Retina (tissue), 1 donor: ENCODE data around the gene LKAAEAR1.
A peak's percentile ranks its signal among the peaks of the same experiment; 100 is the strongest.
"Not testable (repeated sequence)": the region's sequence is repeated elsewhere in the genome, so short reads cannot be mapped to it uniquely, and the experiment has no call there.

Source experiments
- DNase-seq: peaks from one replicate; pipeline ENCODE4 v3.0.0-alpha.2; 2016

The LKAAEAR1 gene, protein sequence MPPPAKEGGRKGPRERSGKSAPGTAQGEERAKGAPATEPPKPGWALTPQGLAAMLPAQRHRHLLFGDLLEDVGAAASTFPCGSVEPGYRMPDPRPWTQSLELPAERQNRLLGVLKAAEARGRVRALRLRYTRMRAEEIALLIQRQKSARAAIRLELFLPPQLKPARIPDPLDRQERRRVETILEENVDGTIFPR

DNA sequence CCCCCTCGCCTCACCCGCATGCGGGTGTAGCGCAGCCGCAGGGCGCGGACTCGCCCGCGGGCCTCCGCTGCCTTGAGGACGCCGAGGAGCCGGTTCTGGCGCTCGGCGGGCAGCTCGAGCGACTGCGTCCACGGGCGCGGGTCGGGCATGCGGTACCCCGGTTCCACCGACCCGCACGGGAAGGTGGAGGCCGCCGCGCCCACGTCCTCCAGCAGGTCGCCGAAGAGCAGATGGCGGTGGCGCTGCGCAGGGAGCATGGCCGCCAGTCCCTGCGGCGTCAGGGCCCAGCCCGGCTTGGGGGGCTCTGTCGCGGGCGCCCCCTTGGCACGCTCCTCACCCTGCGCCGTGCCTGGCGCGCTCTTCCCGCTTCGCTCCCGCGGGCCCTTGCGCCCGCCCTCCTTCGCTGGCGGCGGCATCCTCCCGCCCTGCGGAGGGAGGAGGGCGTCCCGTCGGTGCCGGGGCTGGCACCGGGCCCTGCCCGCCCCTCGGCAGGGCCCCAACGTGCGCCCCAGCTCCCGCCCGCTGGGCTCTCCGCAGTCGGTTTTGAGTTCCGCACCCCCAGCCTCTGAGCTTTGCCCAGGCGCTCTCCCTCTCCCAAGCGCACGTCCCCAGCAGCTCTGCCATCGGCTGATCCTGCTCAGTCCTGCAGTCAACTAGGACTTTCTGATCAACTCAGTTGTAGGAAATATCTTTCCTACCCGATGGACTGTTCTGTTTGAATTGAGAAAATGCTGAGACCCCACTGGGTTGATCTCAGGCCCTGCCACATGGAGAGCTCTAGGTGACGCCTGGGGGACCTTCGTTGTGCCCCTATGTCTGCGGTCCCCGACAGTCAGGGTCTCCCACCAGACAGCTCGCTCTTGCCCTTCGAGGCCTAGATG lies at the start of gene LKAAEAR1:
Gene LKAAEAR1 (minus strand): TSS at position 595 of the 881 bp plus-strand sequence. CDS start 179 bp downstream, at position 416.
- DNase-seq = peak; percentile 64

DNA sequence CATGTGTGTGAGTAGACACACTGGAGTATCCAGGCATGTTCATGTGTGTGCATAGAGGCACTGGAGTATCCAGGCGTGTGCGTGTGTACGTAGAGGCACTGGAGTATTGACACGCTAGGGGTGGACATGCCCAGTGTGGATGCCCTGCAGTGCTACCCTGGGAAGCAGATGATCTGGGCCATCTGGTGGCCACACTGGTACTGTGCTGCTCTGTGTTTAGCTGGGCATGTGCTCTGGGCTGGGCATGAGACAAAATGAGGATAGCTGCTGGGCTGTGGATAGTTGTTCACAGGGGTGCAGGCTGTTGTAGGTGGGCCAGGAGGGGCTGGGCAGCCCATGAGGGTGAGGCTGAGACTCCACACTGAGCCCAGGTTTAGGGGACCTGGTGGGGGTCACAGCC lies 47.2 kb upstream of the LKAAEAR1 start:
- no peak for DNase-seq

DNA sequence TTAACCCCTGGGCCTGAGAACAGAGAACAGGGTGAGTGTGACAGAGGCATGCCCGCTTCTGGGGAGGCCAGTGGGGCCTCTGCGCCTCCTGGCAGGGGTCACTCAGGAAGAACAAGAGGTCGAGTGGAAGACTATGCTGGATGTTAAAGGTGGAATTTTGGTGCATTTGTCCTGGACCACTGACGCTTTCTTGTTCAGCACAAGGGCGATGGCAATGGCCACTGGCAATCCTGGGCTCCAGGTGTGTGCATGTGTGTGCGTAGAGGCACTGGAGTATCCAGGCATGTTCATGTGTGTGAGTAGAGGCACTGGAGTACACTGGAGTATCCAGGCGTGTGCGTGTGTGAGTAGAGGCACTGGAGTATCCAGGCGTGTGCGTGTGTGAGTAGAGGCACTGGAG lies 46.7 kb upstream of the LKAAEAR1 start:
- DNase-seq = no peak

DNA sequence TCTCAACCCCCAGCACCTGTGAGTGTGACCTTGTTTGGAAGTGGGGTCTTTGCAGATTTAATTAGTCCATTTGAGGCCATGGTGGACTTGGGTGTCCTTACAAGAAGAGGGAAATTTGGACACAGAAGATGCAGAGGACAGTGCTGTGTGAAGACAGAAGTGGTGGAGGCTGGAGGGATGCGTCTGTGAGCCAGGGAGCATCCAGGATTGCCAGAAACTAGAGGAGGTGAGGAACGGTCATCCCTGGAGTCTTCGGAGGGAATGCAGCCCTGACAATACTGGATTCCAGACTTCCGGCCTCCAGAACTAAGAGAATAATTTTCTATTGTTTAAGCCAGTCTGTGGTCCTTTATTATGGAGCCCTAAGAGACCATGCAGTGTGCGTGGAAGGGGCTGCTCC lies 46.1 kb upstream of the LKAAEAR1 start:
- no peak for DNase-seq

DNA sequence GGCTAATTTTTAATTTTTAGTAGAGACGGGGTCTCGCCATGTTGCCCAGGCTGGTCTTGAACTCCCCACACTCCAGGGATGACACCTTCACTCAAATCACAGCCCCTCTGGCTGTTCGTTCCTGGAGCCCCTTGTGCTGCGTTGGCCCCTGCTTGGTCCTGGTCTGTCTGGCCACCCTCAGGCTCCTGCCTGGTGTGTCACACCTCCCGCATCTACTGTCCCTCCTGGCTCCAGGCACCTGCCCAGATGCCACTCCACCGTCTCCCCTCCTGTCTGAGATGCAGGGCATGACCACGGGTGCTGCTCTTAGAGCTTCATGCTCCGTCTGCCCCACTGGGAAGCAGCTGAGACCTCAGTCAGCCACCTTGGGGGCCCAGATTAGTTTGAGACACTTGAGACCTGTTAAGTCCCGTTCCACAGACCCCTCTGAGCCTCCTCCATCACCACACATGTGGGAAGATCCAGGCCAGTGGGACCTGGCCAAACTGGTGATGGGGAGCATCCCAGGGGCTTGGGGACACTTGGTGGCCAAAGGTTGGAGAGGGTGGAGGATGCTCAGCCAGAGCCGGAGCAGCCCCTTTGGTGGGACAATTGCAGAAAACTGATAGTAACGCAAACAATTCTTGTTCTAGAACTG lies 45.1 kb upstream of the LKAAEAR1 start:
- DNase-seq = no peak

DNA sequence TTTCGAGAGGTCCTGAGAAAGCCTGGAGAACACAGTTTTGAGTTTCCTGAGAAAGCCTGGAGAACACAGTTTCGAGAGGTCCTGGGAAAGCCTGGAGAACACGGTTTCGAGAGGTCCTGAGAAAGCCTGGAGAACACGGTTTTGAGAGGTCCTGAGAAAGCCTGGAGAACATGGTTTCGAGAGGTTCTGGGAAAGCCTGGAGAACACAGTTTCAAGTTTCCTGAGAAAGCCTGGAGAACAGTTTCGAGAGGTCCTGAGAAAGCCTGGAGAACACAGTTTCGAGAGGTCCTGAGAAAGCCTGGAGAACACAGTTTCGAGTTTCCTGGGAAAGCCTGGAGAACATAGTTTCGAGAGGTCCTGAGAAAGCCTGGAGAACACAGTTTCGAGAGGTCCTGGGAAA lies 39.3 kb upstream of the LKAAEAR1 start:
- DNase-seq = not testable (repeated sequence)

DNA sequence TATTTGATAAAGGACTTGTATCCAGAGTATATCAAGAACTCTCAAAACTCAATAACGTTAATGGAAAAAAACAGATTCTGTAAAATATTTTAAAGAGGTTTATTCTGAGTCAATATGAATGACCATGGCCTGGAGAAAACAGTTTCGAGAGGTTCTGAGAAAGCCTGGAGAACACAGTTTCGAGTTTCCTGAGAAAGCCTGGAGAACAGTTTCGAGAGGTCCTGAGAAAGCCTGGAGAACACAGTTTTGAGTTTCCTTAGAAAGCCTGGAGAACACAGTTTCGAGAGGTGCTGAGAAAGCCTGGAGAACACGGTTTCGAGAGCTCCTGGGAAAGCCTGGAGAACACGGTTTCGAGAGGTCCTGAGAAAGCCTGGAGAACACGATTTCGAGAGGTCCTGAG lies 38.7 kb upstream of the LKAAEAR1 start:
- not testable (repeated sequence) for DNase-seq

DNA sequence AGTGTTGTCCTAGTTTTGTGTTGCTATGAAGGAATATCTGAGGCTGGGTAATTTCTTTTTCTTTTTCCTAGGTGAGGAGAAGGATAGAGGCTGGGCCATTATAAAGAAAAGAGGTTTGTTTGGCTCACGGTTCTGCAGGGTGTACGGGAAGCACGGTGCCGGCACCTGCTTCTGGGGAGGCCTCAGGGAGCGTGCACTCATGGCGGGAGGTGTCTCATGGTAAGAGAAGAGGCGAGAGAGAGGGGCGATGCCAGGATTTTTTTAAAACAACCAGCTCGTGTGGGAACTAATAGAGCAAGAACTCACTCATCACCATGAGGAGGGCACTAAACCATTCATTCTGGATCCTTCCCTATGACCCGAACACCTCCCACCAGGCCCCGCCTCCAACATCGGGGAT lies 37.4 kb upstream of the LKAAEAR1 start:
- peak; percentile 1 for DNase-seq

DNA sequence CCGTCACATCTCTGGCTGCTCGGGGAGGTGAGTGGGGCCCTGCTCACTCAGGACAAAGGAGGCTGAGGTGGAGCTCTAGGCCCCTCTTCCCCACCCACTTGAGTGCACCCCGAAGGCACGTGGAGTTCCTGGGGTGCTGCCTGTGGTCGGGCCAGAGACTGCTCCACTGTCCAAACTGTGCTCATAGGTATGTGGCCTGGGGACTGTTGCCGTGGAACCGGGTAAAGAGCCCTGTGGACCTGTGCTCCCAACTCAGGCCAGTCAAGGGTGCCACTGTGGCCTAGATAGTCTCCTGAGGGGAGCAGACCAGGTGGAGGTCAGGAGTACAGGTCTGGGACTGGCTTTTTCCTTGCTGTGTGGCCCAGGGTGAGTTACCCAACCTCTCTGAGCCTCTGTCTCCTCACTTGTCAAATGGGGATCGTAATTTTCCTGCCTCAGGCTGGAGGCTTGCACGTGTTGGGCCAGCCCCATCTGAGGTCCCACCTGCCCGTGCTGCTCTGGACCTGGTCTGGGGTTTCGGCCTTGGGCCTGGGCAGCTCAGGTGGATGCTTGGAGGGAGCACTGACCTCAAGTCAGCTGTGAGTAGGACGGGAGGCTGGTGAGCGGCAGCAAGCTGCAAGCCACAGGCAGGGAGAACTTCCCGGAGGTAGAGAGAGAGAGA lies 35.6 kb upstream of the LKAAEAR1 start:
- DNase-seq = no peak

DNA sequence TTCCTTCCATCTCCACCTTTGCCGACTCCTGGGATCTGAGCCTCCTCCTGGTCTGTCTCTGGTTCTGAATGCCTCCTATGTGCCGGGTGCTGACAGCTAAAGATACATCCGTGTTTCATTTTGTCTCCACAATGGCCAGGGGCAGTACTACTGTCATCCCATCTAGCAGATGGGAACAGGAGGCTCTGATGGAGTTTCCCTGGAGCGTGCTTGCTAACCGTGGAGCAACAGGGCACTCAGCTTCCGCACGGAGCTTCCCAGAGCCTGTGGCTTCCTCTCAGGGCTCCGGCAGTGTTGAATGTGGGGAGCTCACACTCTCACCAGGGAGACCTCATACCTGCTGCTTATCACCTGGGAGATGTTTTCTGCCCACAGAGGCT lies 35.1 kb upstream of the LKAAEAR1 start:
- DNase-seq = no peak

DNA sequence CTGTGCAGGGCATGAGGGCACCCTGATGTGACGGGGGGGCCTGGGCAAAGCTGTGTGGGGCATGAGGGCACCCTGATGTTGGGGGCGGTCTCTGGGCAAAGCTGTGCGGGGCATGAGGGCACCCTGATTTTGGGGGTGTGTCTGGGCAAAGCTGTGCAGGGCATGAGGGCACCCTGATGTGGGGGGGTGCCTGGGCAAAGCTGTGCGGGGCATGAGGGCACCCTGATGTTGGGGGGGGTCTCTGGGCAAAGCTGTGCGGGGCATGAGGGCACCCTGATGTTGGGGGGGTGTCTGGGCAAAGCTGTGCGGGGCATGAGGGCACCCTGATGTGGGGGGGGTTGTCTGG lies 33.2 kb upstream of the LKAAEAR1 start:
- DNase-seq = not testable (repeated sequence)

DNA sequence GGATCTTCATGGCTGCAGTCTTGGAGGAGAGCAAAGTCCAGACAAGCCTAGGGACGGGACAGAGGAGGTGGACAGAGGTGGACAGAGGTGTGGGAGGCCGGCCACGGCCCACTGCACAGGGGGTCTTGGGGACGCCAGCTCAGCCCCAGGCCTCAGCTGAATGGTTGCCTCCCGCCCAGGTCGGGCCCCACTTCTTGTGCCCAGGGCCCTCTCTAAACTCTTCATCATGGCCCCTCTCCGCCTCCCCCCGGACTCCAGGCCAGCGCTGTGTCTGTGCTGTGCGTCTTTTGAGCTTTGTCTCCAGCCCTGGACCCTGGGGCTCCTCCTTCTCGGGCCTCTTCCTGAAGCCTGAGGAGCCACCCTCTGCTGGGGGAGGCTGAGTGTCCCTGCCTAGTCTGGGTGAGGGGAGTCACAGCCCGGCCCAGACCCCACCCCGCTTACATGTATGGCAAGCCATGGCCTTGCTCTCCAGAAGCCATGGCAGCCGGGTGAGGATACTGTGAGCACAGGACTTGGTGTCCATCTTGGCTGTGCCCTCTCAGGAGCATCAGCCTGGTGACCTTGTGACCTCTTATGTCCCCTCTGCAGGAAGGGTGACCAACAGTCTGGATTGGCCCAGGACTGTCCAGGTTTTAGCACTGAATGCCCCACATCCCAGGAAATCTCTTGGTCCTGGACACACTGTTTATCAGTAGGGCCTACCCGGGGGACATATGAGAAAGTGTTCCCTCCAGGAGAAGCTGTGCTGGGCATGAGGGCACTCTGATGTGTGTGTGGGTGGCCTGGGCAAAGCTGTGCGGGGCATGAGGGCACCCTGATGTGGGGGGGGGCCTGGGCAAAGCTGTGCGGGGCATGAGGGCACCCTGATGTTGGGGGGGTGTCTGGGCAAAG lies 32.6 kb upstream of the LKAAEAR1 start:
- no peak for DNase-seq

DNA sequence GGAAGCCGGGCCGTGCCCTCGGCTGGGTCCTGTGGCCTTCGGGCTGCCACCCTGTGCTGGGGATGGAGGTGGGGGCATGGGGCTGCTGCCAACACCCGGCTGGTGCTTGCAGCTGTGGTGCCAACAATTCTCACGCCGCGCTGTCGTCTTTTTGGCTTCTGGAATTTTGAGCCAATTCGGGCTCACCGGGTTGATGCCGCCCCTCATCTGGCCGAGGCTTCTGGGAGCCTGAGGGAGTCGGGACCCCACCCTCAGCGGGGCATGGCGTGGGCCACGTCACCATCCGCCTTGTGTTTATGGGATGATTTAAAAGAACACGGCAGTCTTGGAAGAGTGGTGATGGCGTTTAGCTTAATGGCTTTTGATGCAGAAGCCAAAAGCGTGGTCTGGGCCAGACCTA lies 31.8 kb upstream of the LKAAEAR1 start:
- no peak for DNase-seq

DNA sequence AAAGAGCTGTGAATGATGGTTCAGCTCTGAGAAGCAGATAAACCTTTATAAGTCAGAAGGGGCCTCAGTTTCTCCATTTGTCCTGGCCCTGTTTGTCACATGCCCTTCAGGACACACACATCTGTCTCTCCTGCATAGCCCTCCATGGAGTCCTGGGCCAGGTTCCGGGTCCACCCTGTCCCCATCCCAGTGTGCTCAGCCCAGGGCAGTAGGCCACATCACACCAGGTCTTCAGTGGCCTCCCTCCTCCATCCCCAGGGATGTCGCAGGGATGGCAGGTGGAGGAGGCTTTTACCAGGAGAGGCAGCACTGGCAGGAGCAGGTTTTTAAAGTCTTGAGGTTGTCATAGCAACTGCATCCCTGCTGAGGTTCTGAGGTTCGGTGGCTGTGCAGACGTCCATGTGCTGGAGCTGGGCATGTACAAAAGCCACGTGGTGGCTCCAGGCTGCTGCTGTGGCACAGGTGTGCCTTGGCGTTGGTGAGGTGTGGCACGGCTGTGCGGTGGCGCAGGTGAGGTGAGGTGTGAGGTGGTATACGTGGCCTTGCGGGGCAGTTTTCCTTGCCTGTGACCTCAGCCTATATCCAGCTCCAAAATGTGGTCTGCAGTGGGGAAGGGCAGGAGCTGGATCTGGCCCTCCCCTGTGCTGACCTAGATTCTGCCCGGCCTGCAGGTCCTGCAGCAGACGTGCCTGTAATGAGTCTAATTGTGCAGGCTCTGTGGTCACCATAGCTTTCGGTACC lies 31.1 kb upstream of the LKAAEAR1 start:
- DNase-seq = peak; percentile 46

DNA sequence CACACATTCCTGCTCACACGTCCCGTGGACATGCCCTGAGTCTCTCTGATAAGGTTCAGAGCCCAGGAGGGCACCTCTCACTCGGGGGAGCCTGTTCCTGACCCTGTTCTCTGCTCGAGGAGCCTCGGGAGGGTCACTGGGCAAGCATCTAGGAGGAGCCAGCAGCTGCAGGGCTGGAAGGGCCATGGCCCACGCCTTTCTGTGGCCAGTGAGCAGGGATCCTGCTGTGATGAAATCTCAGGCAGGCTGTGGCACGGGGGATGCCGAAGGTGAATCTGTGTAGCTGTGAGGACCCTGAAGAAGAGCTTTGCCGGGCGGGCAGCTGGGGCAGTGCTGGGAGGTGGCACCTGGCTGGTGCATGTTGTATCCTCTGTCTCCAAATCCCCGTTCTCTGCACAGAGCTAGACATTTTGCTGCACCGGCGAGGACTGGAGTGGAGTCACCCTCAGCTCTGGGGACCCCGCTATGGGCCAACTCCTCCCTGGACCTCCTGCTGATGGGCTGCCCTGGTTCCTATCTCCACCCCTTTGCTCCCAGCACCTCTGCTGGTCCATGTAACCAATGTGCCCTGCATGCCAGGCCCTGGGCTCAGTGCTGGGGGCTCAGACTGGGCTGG lies 30.3 kb upstream of the LKAAEAR1 start:
- no peak for DNase-seq

DNA sequence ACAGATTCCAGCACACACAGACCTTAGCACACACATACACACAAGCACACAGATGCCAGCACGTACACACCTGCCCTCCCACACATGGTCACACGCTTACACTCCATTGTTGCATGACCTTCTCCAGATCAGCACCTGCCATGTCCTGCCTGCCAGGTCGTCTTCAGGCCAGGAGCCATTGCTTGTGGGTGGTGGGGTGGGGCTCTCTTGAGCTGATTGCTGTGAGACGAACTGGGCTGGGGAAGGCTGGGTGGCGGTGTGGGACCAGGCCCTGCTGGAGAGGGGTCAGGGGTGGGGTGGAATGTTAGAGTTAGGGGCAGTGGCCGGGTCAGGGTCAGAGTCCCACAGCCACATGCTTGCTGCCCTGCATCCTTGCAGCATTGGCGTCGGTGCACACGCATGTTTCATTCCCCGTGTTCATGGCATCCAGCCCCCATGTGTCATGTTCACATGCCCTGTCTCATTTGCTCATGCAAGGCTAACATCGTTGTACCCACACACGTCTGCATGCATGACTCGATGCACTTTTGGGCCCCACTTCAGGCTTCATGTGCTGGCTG lies 29.7 kb upstream of the LKAAEAR1 start:
- DNase-seq = no peak

DNA sequence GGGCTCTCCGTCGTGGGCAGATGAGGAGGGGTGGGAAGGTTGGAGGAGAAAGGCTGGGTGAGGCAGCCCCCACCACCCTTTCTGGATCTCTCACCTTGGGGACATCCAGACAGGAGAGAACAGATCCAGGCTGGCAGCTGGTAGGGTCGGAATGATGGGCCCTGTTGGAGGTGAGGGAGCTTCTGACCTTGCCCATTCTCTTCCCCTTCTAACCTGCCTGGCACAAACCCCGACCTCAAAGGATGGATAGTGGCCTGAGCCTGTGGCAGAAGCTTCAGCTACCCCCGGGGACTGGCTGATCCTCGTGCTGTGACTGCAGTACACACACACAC lies 29.2 kb upstream of the LKAAEAR1 start:
- DNase-seq = no peak

DNA sequence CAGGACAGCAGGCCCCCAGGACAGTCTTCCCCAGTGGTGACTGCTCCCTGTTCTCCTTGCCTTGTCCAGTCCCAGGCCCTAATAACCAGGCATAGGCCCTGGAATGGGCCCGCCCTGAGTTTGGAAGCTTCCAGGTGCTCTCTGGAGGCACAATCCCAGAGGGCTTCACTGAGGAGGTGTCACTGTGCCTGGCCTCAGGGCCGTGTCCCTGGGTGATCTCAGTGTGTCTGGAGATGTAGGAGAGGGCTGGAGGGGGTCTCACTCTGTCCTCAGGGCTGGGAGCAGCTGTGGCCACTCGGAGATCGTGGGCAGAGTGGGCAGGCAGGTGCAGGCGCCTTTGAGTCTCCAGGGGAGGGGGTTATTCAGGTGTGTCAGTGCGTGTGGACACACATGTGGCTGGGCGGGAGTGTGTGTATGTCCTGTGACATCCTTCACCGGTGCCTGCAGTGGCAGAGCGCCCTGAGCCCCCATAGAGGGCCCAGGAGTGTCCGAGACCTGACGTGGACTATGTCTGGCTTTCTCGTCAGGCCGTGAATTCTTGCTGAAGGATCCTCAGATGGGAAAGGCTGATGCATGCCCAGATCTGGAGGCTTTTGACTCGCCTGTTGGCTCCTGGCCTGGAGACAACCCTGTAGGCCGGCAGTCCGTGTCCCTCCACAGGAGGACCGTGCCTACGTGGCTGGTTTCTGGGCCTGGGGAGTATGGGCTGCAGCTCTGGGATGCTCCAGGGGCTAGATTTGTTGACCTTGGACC lies 28.7 kb upstream of the LKAAEAR1 start:
- no peak for DNase-seq

DNA sequence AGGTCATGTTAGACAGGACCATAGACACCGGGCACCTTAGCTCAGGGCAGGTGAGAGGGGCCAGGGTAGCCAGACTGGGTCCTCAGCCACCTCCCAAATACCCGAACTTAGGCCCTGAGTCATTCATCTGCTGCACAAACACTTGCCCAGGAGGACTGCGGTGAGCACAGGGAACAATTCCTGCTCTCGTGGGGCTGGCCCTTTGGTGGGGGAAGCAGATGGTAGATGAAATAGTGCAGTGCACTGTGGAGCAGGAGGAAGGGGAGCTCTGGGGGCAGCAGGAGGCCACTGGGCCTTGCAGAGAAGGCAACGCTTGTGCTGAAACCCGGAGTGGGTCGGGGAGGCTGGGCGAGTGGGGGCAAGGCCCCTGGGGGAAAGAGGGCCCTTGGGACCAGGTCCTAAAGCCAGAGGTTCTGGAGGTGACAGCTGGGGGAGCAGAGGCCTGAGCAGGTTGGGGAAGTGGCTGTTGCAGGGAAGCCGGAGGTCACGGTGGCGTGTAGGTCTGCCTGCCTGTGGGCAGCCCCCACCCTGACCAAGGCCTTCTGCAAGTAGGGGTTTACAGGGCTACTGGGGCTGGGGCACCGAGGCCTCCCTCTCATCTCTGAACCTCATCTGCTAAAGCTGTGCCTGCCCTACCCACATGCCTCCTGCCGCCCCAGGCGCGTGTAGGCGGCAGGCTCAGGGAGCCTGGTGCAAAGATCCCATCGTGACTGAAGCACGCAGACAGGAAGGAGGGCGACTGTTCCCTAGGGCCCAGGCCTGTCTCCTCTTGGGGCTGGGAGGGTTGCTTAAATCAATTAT lies 27.8 kb upstream of the LKAAEAR1 start:
- no peak for DNase-seq
